HG03457 (cell line): ENCODE results near the gene TRMT1.
"Not testable (repeated sequence)": the region's sequence is repeated elsewhere in the genome, so short reads cannot be mapped to it uniquely, and the experiment has no call there.

Experiments
- ATAC-seq: cut with Tn5 transposase; IDR thresholded peaks from one replicate; pipeline ENCODE4 v1.9.1; 2021; ENCODE audit warnings: moderate number of reproducible peaks; ENCODE audit not compliant: unreplicated experiment

The TRMT1 gene

GRCh38 chr19:13116282-13117175, at the start of gene TRMT1:
Gene TRMT1, minus strand, starts transcription at chr19:13116740. Its CDS starts 341 bp downstream, at chr19:13116399.
- peak; percentile 41 for ATAC-seq

- ATAC-seq, result not testable (repeated sequence)
These were observed 49.6 kb upstream of the TRMT1 start for GRCh38 chr19:13166151-13166550.

- ATAC-seq, result no peak
These were observed 48.8 kb upstream of the TRMT1 start for GRCh38 chr19:13165162-13165997.

- ATAC-seq, result no peak
These were observed 48.0 kb upstream of the TRMT1 start for GRCh38 chr19:13164343-13165161.

DNA sequence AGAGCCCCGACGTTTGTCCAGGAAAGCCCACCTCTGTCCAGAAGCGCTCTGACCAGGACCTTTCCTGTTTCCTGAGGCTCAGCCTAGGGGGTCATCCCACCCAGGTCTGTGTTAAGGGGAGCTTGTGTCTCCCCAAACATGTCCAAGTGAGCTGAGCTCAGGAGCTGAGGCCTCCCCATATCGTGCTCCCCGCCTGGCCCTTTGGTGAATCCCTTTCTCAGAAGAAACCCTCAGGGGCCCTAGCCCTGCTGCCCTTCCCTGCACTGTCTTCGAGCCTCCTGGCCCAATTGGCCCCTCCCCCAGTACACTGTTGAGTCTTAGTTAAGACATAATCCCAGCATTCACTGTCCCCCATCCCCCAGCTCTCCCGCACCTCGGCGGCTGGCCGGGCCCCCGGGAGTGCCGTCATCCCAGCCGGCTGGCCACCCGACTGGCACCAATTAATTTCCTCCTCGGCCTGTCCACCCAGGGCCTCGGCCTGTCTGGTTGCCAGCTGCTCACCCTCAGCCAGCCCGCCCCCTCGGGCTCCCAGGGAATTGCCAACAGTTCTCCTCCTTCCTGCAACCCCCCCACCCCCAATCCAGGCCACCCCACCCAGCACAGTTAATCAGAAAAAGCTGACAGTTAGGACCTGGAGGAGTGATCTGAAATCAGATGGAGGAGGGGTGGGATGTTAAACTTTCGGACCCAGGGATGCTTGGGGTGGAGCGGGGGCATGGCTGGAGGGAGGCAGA, 47.2 kb upstream of the TRMT1 start:
- ATAC-seq, result no peak

DNA sequence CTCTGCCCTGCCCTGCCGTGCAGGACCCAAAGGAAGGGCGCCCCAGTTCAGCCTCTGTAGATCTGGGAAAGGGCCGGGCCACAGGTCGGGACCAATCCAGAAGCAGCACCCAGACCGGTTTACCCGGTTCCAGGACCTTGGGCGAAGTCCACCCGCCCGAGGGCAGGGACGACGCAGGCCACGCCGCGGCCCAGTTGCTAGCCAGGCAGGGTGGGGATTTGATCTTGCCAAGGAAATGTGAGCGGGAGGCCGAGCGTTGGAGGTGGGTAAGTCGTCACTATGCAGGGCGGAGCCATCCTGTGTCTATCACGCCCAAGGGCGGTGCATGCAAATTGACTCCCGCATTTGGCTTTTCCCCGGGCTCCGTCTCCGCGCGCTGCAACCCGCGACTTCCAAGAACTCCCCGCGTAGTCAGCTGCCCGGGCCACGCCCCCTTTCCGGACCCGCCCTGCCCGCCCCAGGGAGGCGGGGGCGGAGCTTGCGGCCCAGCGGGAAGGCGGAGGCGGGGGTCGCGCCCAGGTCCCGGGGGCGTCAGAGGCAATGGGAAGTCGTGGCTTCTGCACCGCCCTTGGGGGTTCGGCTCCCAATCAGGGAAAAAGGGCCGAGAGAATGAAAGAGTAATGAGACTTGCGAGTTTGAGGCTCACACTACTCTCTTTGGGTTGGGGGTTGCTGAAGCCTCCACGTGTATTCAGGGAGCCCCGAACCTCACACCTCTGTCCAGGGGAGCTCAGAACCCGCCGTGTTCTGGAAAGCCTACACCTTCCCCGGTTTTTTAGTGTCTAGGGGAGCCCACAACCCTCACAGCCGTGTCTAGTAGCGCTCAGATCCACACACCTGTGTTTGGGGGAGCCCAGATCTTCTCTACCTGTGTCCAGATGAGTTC, 46.4 kb upstream of the TRMT1 start:
- ATAC-seq, result no peak

DNA sequence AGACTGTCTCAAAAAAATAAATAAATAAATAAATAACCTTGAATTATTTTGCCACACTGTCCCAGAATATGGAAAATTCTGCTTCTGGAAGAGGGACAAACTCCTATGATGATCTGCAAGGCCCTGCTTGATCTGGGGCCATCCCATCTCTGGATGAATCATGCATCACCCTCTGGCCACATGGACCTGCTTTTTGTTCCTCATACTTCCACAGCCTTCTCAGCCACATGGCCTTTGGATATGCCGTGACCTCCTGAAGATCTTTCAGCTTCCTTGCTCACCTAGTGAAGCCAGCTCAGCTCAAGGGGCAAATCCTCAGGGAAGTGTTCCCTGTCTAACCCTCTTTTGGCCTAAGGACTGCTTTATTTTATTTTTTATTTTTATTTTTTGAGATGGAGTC, 44.0 kb upstream of the TRMT1 start:
- ATAC-seq, result no peak

DNA sequence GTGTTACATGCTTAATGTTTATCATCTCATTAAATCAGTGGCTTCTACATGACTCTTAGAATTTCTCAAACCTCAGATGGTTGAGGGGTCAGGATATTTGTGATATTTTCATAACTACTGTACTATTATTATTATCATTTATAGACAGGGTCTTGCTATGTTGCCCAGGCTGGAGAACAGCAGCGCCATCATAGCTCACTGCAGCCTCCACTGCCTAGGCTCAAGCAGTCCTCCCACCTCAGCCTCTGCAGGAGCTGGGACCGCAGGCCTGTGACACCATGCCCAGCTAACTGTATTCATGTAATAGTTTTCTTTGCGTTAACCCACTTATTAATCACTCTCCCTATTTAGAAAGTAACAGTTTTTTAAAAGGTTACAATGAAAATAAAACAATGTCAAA, 43.2 kb upstream of the TRMT1 start:
- no peak for ATAC-seq

- ATAC-seq, result no peak
These were observed 39.2 kb upstream of the TRMT1 start for GRCh38 chr19:13155472-13156359.

DNA sequence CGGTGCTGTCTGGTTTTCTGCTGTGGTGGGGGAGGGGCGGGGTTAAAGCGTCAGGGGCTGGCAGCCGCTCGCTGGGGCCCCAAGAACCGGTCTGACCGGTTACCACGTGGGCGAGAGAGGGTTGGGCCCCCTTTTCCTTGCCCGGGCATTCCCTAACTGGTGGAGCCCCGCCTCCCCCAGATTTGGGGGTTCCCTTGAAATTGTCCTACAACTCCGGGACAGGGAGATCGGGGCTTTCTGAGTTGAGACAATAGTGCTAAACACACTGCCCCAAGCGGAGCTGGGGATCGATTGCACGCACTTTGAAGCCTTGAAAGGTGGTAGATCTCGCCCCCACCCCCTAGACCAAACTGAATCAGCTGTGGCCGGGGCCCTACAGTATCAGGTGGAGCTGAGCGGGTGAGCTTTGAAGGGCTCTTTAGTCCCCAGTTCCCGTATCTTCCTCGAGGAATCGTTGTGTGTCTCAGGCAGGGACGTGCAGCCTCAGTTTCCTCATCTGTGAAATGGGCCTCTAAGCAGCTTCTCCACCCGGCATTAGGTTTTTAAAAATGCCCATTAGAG, 38.5 kb upstream of the TRMT1 start:
- ATAC-seq, result no peak

GRCh38 chr19:13154241-13154778, 37.8 kb upstream of the TRMT1 start:
- ATAC-seq, result no peak

DNA sequence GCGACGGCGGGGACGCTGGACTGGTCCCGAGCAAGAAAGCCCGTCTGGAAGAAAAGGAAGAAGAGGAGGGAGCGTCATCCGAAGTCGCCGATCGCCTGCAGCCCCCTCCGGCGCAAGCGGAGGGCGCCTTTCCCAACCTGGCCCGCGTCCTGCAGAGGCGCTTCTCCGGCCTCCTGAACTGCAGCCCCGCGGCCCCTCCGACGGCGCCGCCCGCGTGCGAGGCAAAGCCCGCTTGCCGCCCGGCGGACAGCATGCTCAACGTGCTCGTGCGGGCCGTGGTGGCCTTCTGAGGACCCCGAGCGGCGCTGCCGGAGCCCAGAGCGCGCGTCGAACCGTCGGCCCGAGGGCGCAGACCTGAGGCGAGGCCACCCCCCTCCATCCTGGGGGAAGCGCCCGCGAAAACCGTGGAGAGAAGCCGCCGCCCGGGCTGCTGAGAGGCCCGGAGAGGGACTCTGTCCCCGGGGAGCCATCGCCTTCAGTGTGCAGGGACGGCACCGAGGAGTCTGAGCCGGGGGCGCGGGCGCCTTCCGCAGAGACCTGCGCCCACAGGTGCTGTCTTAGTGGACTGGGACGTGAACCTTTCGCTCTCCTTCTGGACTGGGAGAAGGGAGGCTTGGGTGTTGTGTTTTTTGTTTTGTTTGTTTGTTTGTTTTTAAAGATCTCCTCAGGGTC, 37.2 kb upstream of the TRMT1 start:
- ATAC-seq, result no peak

DNA sequence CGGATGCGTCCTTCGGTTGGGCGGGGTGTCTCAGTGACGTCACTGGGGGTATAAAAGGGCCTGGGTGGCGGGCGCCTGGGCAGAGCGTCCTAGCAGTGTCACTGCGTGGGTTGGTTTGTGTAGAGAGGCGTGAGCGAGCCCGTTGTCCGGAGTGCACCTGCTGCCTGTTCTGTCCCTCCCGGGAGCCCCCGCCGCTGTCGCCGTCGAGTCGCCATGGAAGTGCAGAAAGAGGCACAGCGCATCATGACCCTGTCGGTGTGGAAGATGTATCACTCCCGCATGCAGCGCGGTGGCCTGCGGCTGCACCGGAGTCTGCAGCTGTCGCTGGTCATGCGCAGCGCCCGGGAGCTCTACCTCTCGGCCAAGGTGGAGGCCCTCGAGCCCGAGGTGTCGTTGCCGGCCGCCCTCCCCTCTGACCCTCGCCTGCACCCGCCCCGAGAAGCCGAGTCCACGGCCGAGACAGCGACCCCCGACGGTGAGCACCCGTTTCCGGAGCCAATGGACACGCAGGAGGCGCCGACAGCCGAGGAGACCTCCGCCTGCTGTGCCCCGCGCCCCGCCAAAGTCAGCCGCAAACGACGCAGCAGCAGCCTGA, 36.5 kb upstream of the TRMT1 start:
- ATAC-seq, result no peak

GRCh38 chr19:13152356-13152973, 35.9 kb upstream of the TRMT1 start:
- ATAC-seq, result no peak

DNA sequence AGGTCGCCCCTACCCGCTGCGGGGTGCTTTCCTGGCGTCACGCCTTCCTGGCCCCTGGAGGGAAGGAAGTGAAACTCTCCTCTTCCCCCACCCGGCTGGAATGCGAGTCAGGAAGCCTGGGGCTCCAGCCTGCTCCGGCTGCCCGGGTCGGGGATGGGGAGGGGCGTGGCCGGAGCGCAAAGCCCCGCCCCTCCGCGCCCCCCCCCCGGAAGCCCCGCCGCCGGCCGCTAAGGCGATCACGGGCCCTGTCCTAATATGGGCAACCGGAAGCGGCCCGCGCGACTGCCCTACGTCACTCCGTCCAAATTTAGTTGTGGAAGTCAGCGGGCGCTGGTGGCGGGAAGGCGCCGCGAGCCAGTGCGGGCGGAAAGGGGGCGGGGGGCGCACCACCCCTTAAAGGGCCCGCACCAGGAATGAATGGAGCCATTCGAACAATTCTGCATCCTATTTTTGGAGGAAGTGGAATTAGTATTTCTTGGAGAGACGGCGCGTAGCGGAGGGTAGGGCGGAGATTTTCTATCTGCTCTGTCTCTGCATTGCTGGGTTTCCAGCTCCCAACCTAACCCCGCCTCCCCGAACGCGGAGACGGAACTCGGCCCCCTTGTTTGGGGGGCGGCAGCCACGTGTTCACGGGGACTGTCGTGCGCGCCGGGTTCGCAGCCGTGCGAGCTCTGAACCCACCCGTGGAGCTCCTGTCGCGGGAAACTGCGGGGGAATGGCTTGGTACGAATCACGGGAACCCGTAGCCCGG, 35.2 kb upstream of the TRMT1 start:
- ATAC-seq, result peak; percentile 27
